K562 (cell line): ENCODE data around the gene CRYBG2. TPM values are rescaled to one million over a fixed set of nuclear protein-coding genes. Genes with fewer than 3 reads are reported as not detected.

Experiments
- ATAC-seq: fragments of 200-7000 bp; cut with Tn5 transposase; 3 replicates; pipeline ENCODE4 v1.9.1; 2020; ENCODE audit warnings: moderate library complexity
- BruUV-seq: library from RNA; stranded (reverse); fragments of 400-500 nt; replicated peaks from 2 replicates; lab custom pipeline; 2021; lab: Mats Ljungman, UMichigan
- CTCF ChIA-PET: fragments of 300-600 bp; formaldehyde crosslinking; extraction: SDS; loops from one replicate; lab custom pipeline; 2021; ENCODE audit warnings: low intra/inter-chr PET ratio; lab: Yijun Ruan, JAX
- POLR2A ChIA-PET: fragments of 300-600, 350-650 bp; sonication (Branson Sonifier 250); formaldehyde crosslinking; extraction: SDS; loops from one replicate; lab custom pipeline; 2021; ENCODE audit warnings: antibody characterized with exemption, inconsistent platforms; lab: Yijun Ruan, JAX
- DNase-seq, 4 experiments: peaks; one replicate each; pipeline versions ENCODE4 v3.0.0 to v3.0.0-alpha.2; 2011 to 2018; ENCODE audit warnings: low spot score in 3 of 4, mixed read lengths in 3 of 4; ENCODE audit errors: extremely low read depth in 1 of 4
- FAIRE-seq: peaks from 2 replicates; lab custom pipeline; 2011; peaks lifted over from hg19 to GRCh38; lab: Jason Lieb, UNC
- H2AFZ ChIP-seq: 2 replicates; pipeline ENCODE4 v1.6.0; 2011; ENCODE audit warnings: low read depth, low read length, control low read depth, inconsistent platforms
- H3K27ac ChIP-seq: fragments of 200-600 bp; 3 replicates; pipeline ENCODE4 v1.8.0; 2011; ENCODE audit warnings: low read depth, mild to moderate bottlenecking, control low read depth, inconsistent platforms, low read length, moderate library complexity, mixed read lengths; ENCODE audit errors: extremely low read depth
- H3K27me3 ChIP-seq, 2 experiments: fragments of 300-600 bp in 1 of 2; 2 replicates in 1 of 2; 3 replicates in 1 of 2; pipeline versions ENCODE4 v1.6.0 to v1.8.0; 2011; ENCODE audit warnings: inconsistent platforms in 2 of 2, low read length in 2 of 2, mild to moderate bottlenecking in 1 of 2, mixed read lengths in 1 of 2, moderate library complexity in 1 of 2; ENCODE audit not compliant: control insufficient read depth in 2 of 2, insufficient read depth in 2 of 2
- H3K36me3 ChIP-seq: fragments of 300-600 bp; 3 replicates; pipeline ENCODE4 v1.8.0; 2011; ENCODE audit warnings: mild to moderate bottlenecking, low read length, inconsistent platforms; ENCODE audit not compliant: control insufficient read depth, insufficient read depth
- H3K4me1 ChIP-seq, 2 experiments: fragments of 200-600 bp in 1 of 2; replicated peaks in 1 of 2; 2 replicates in 1 of 2; 3 replicates in 1 of 2; pipeline versions ENCODE4 v1.5.1 to v1.8.0; 2011; ENCODE audit warnings: inconsistent platforms in 2 of 2, low read length in 2 of 2, mild to moderate bottlenecking in 1 of 2, mixed read lengths in 1 of 2, moderate library complexity in 1 of 2; ENCODE audit not compliant: control insufficient read depth in 2 of 2, insufficient read depth in 2 of 2
- H3K4me2 ChIP-seq: 2 replicates; pipeline ENCODE4 v1.6.1; 2011; ENCODE audit warnings: low read length, control low read depth, inconsistent platforms, mixed read lengths; ENCODE audit not compliant: insufficient read depth
- H3K4me3 ChIP-seq: fragments of 200-600 bp; sonication (generic), shearing (Covaris generic); 2 replicates; pipeline ENCODE4 v1.5.1; 2016; ENCODE audit warnings: control low read depth, inconsistent platforms
- H3K79me2 ChIP-seq: fragments of 200-600 bp; 3 replicates; pipeline ENCODE4 v1.8.0; 2011; ENCODE audit warnings: low read length, inconsistent platforms; ENCODE audit not compliant: control insufficient read depth, insufficient read depth
- H3K9ac ChIP-seq, 2 experiments: 2 replicates each; pipeline versions ENCODE4 v1.6.0 to v1.6.1; 2011; ENCODE audit warnings: low read depth in 2 of 2, low read length in 2 of 2, control low read depth in 1 of 2, inconsistent platforms in 1 of 2, mild to moderate bottlenecking in 1 of 2, mixed read lengths in 1 of 2; ENCODE audit not compliant: insufficient read depth in 1 of 2
- H3K9me1 ChIP-seq: one replicate; pipeline ENCODE4 v1.6.0; 2011; ENCODE audit warnings: inconsistent platforms, mild to moderate bottlenecking, low read length, moderate library complexity; ENCODE audit not compliant: control insufficient read depth, insufficient read depth
- H3K9me3 ChIP-seq: replicated peaks from 2 replicates; pipeline ENCODE4 v1.5.1; 2011; ENCODE audit warnings: low read depth, low read length, inconsistent platforms; ENCODE audit not compliant: control insufficient read depth, insufficient read depth
- H4K20me1 ChIP-seq: replicated peaks from 2 replicates; pipeline ENCODE4 v1.6.1; 2011; ENCODE audit warnings: low read length, inconsistent platforms, mixed read lengths; ENCODE audit not compliant: control insufficient read depth, insufficient read depth
- CC2D1A ChIP-seq: fragments of 450-650 bp; IDR thresholded peaks from 2 replicates; pipeline ENCODE4 v1.6.1; 2017; ENCODE audit warnings: mild to moderate bottlenecking
- CHD4 ChIP-seq: fragments of 200-600 bp; sonication (generic); IDR thresholded peaks from 3 replicates; pipeline ENCODE4 v1.6.1; 2012; ENCODE audit warnings: low read depth, mild to moderate bottlenecking, mixed read lengths, low read length, inconsistent platforms; ENCODE audit not compliant: insufficient read depth, insufficient replicate concordance, poor library complexity, severe bottlenecking
- ESRRA ChIP-seq: fragments of 450-650 bp; IDR thresholded peaks from 2 replicates; pipeline ENCODE4 v1.6.1; 2014; ENCODE audit warnings: low read depth, mild to moderate bottlenecking, moderate library complexity, borderline replicate concordance
- JUNB ChIP-seq: fragments of 450-650 bp; formaldehyde crosslinking; conservative IDR thresholded peaks from 2 replicates; pipeline ENCODE4 v1.4.0; 2020; ENCODE audit warnings: mild to moderate bottlenecking
- RAD21 ChIP-seq, 2 experiments: fragments of 250-450 bp in 1 of 2; fragments of 450-650 bp in 1 of 2; sonication (Bioruptor Pico) in 1 of 2; formaldehyde crosslinking in 1 of 2; IDR thresholded peaks in 1 of 2; conservative IDR thresholded peaks in 1 of 2; 2 replicates each; pipeline versions ENCODE4 v1.4.0 to v1.8.0; 2020 to 2022; ENCODE audit warnings: mild to moderate bottlenecking in 2 of 2, moderate library complexity in 1 of 2
- STAT6 ChIP-seq: sonication (generic); formaldehyde crosslinking; IDR thresholded peaks from 2 replicates; pipeline ENCODE4 v1.8.1; 2023; ENCODE audit warnings: mild to moderate bottlenecking, missing genetic modification reagents
- ZBTB2 ChIP-seq: fragments of 450-650 bp; IDR thresholded peaks from 2 replicates; pipeline ENCODE4 v1.6.1; 2016; ENCODE audit warnings: antibody characterized with exemption
- ZFP1 ChIP-seq: fragments of 450-650 bp; formaldehyde crosslinking; IDR thresholded peaks from 2 replicates; pipeline ENCODE4 v1.4.0; 2020; ENCODE audit warnings: mild to moderate bottlenecking, mixed read lengths
- WGBS: fragments of 100-300 bp; shearing (Covaris generic); methylation state at CpG from one replicate; pipeline ENCODE4 v1.1.6; 2016; ENCODE audit warnings: low coverage, mixed read lengths; ENCODE audit not compliant: insufficient coverage; ENCODE audit errors: missing lambda C conversion rate; 5-methylcytosine and 5-hydroxymethylcytosine counted together
- in situ Hi-C: fragments of 300-500 bp; cut with MboI; formaldehyde crosslinking; loops from 4 replicates; pipeline ENCODE4 v1.15.0; 2018; ENCODE audit warnings: inconsistent platforms, mixed read lengths
- intact Hi-C: fragments of 100-400 bp; cut with micrococcal nuclease; formaldehyde crosslinking; loops from 2 replicates; pipeline ENCODE4 v1.14.2; 2022
- polyA plus RNA-seq, 8 experiments: library from polyadenylated mRNA; depleted of rRNA in 4 of 8; stranded (reverse) in 5 of 8; unstranded in 3 of 8; fragments of >200 nt; fragmentation: Nextera tagmentation in 2 of 8; fragmentation: Illumina TruSeq in 1 of 8; extraction: Ambion mirVana in 2 of 8; extraction: Trizol in 1 of 8; gene quantifications; 2 replicates each; pipeline versions ENCODE4 v1.2.1 to v1.2.3, GENCODE V29; 2011 to 2014; ENCODE audit warnings: inconsistent platforms in 1 of 8, missing spikeins in 1 of 8
- total RNA-seq, 7 experiments: library from RNA; depleted of rRNA in 6 of 7; stranded (reverse); fragments of >200 nt in 6 of 7; fragmentation: Illumina TruSeq in 2 of 7; extraction: Trizol in 2 of 7; gene quantifications; 2 replicates each; pipeline versions ENCODE4 v1.2.1 to v1.2.3, GENCODE V29; 2011 to 2021; ENCODE audit warnings: low replicate concordance in 1 of 7
- TF ChIP-seq, protein P1 (sequence below), 3 experiments: IDR thresholded peaks in 2 of 3; conservative IDR thresholded peaks in 1 of 3; 2 replicates each; pipeline ENCODE4 v1.5.1; 2011 to 2012; ENCODE audit warnings: low read length in 3 of 3, mild to moderate bottlenecking in 3 of 3, control low read depth in 2 of 3, improper control_type of control experiment in 1 of 3, inconsistent platforms in 1 of 3, low read depth in 1 of 3, mixed read lengths in 1 of 3, moderate library complexity in 1 of 3; ENCODE audit not compliant: insufficient read depth in 2 of 3
- TF ChIP-seq, protein P2 (sequence below): fragments of 250-450 bp; sonication (Bioruptor Pico); IDR thresholded peaks from 2 replicates; pipeline ENCODE4 v1.4.0; 2020; ENCODE audit warnings: mild to moderate bottlenecking, moderate library complexity, borderline replicate concordance

Gene CRYBG2
- total and polyA plus RNA-seq, 9 of the 15 experiments (the other 6 are each of a cell fraction or from before 2014, with no cell fraction given), result 0.39 to 8.5 (median 3.7) TPM

DNA sequence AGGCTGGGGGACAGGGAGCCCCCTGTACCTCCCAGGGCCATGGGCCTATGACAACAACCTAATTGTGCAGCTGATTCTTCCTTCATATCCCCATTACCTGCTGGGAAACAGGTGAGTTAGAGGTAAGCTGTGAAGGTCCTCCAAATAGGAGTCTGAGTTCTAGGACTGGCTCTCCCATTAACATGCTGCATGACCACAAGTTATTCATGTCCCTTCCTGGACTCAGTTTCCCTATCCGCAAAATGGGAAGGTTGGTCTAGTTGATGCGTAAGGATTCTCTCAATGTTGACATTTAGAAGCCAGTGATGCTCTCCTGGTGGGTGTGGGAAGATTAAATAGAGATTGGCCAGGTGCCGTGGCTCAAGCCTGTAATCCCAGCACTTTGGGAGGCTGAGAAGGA lies 14.6 kb upstream of the CRYBG2 start (continued):
- TF ChIP-seq ZFP1 (CRISPR knock-in tag) (no peak), CHD4 (peak; percentile 50)

DNA sequence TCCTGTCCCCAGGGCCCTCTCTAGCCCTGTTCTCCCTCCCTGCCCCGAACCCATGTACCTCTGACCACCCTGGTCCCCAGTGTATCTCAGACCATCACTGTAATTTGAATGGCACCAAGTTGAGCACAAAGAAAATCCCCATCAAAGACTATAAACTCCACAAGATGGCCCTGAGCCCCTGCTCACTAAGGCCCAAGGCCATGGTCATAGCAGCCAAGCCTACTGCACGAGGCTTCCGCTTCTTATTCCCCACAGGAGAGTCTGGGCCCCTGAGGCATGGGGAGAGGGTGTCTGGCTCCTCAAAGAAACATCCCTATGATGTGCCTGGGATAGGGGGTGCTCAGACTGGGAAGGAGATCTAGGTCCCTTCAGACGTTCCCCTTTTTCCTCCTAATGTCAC lies 14.1 kb upstream of the CRYBG2 start:
- intact Hi-C loops (loop anchor here (1.0 kb wide), 1 partner anchor 23 kb away; no protein-coding TSS in a partner anchor), in situ Hi-C loops (no loop called here)
- H3K27ac ChIP-seq, result no peak overlapping the region
- H4K20me1 ChIP-seq, result no peaks in the 10 kb centered on the region
- WGBS, result 20% methylated on average over 4 of the region's 4 CpGs
- no peak for DNase-seq
- peaks cover 0 to 9% of the 10 kb centered on the region in 2 experiments; a peak in 3 of 5 replicates for H3K4me1 ChIP-seq
- no peak overlapping the region for H3K4me3 ChIP-seq
- H2AFZ ChIP-seq, result peak overlapping the region; percentile 36
- no peak for FAIRE-seq
- ATAC-seq, result peak; percentile 10; the same call in 1 of the 3 replicates
- no peaks in the 10 kb centered on the region for H3K27me3 ChIP-seq
- peaks cover 4% of the 10 kb centered on the region; the same call in 1 of the 2 replicates for H3K9me3 ChIP-seq
- POLR2A ChIA-PET, result interaction anchor here (1.1 to 1.2 kb wide), 2 partner anchors 8 to 10 kb away, joined by 3 read pairs; no protein-coding TSS in a partner anchor
- BruUV-seq, result no TSS peak
- no peak overlapping the region for H3K4me2 ChIP-seq
- no peaks in the 10 kb centered on the region for H3K9me1 ChIP-seq
- CTCF ChIA-PET, result no interaction called here
- no peak overlapping the region for H3K9ac ChIP-seq
- no peaks in the 10 kb centered on the region for H3K36me3 ChIP-seq
- no peaks in the 10 kb centered on the region for H3K79me2 ChIP-seq
- TF ChIP-seq ESRRA, result no peak
- no peak for TF ChIP-seq CC2D1A
- no peak for TF ChIP-seq JUNB
- no peak for TF ChIP-seq STAT6 (CRISPR knock-in tag)
- TF ChIP-seq RAD21 (CRISPR knock-in tag; conservative IDR thresholded peaks at IDR 0.05 in 1 of 2, IDR thresholded peaks at IDR 0.05 in 1 of 2), result peak; percentile 33 to 62; a peak in 3 of 4 replicates
- no peak for TF ChIP-seq ZBTB2
- TF ChIP-seq, protein P1, sequence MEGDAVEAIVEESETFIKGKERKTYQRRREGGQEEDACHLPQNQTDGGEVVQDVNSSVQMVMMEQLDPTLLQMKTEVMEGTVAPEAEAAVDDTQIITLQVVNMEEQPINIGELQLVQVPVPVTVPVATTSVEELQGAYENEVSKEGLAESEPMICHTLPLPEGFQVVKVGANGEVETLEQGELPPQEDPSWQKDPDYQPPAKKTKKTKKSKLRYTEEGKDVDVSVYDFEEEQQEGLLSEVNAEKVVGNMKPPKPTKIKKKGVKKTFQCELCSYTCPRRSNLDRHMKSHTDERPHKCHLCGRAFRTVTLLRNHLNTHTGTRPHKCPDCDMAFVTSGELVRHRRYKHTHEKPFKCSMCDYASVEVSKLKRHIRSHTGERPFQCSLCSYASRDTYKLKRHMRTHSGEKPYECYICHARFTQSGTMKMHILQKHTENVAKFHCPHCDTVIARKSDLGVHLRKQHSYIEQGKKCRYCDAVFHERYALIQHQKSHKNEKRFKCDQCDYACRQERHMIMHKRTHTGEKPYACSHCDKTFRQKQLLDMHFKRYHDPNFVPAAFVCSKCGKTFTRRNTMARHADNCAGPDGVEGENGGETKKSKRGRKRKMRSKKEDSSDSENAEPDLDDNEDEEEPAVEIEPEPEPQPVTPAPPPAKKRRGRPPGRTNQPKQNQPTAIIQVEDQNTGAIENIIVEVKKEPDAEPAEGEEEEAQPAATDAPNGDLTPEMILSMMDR (IDR thresholded peaks at IDR 0.05 in 2 of 3, conservative IDR thresholded peaks at IDR 0.05 in 1 of 3; ENCODE audit: insufficient read depth in 2 of 3, low read depth in 1 of 3, low read length in 3 of 3), result peak in 2 of 3 experiments; percentile 21 to 44; a peak in 3 of 6 replicates
- TF ChIP-seq CHD4, result no peak
- TF ChIP-seq, protein P2, sequence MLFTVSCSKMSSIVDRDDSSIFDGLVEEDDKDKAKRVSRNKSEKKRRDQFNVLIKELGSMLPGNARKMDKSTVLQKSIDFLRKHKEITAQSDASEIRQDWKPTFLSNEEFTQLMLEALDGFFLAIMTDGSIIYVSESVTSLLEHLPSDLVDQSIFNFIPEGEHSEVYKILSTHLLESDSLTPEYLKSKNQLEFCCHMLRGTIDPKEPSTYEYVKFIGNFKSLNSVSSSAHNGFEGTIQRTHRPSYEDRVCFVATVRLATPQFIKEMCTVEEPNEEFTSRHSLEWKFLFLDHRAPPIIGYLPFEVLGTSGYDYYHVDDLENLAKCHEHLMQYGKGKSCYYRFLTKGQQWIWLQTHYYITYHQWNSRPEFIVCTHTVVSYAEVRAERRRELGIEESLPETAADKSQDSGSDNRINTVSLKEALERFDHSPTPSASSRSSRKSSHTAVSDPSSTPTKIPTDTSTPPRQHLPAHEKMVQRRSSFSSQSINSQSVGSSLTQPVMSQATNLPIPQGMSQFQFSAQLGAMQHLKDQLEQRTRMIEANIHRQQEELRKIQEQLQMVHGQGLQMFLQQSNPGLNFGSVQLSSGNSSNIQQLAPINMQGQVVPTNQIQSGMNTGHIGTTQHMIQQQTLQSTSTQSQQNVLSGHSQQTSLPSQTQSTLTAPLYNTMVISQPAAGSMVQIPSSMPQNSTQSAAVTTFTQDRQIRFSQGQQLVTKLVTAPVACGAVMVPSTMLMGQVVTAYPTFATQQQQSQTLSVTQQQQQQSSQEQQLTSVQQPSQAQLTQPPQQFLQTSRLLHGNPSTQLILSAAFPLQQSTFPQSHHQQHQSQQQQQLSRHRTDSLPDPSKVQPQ (CRISPR knock-in tag), result no peak
